Stimulated activated CD8-positive, alpha-beta memory T cell treated with anti-CD3 and anti-CD28 coated beads, Interleukin-15, amount 100 ng/mL, for 48 hours (primary cell): ENCODE results near the gene RALY.

Experiments used
- DNase-seq, 2 donors: peaks; one replicate each; pipeline ENCODE4 v3.0.0-alpha.2; 2020; ENCODE audit warnings: low read depth in 2 of 2

Gene RALY

DNA sequence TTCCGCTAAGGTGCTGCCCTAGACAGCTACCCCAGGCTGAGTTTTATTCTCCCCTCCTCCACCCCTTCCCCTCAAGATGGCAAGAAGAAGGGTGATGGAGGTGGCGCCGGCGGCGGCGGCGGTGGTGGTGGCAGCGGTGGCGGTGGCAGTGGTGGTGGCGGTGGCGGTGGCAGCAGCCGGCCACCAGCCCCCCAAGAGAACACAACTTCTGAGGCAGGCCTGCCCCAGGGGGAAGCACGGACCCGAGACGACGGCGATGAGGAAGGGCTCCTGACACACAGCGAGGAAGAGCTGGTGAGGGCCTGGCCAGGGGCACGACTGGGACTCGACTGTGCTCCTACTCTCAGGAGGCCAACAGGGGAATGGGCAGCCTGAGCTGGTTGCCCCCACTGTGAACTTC lies 83.2 kb downstream of the RALY start:
- no peak for DNase-seq

- no peak for DNase-seq
Observed at GRCh38 chr20:34078540-34078939, 84.8 kb downstream of the RALY start.

- DNase-seq: no peak
Observed at GRCh38 chr20:34079818-34080217, 86.1 kb downstream of the RALY start.

DNA sequence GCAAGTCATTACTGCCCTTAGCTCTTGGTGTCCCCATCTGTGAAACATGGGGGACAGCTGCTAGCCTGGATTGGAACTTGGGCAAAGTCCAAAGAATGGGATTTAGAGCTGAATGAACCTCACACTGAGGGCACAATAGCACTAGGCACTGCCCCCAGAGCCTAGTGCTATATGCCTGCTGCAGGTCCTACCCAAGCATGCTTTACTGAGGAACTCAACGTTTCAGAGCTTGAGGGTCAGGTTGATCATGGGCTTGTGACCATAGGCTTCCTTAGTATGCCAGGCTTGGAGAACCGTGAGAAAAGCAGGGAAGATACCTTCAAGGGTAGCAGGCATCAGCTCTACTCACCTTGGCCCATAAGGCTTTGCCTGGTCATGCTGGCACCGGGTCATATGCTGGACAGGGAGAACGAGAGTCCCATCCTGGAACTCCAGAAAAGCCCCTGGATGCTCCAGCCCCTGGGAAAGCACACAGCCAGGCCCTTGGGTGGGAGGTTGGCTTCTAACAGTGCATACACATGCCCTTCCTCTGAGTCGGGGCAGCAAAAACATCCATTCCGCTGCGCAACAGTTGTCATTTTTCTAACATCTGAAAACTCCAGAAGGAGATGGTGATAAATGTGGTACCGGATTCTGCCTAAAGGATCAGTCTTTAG lies 88.6 kb downstream of the RALY start:
- DNase-seq: no peak

DNA sequence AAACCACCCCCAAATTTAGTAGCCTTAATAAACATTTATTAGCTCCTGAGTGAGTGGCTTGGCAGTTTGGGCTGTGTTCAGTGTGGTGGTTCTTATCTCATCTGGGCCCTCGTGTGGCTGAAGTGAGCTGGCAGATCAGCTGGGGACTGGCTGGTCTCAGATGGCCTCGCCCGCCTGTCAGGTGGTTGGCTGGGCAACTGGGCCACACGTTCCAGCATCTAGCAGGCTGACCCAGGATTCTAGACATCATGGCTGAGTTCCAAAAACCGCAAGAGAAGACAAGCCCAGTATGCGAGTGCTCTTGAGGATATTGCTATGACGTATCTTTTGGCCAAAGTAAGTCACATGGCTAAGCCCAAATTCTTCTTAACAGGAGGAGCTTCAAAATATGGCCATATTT lies 89.4 kb downstream of the RALY start:
- no peak for DNase-seq

- no peak for DNase-seq
Observed at GRCh38 chr20:34083781-34084180, 90.1 kb downstream of the RALY start.

GRCh38 chr20:34084227-34084923 lies 90.7 kb downstream of the RALY start:
- no peak for DNase-seq

DNA sequence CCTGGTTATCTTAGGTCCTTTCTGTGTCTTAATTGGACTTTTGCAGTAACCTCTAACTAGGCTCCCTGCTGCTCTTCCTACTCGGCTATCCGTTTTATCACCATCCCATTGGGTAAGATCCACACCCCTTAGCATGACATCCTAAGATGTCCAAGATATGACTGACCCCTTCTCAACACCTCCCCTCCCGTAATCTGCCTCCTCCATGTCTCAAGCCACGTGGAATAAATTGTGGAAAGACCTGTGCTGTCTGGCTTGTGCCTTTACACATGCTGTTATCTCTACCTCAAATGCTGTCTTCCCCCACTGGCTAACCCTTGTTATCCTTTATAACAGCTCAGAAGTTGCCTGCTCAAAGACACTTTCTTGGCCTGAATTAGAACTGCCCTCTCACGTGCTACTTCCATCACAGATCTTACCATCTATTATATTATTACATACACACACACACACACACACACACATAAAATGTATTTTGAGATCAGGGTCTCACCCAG lies 91.9 kb downstream of the RALY start:
- no peak for DNase-seq

- no peak for DNase-seq
Observed at GRCh38 chr20:34088305-34089174, 94.8 kb downstream of the RALY start.

DNA sequence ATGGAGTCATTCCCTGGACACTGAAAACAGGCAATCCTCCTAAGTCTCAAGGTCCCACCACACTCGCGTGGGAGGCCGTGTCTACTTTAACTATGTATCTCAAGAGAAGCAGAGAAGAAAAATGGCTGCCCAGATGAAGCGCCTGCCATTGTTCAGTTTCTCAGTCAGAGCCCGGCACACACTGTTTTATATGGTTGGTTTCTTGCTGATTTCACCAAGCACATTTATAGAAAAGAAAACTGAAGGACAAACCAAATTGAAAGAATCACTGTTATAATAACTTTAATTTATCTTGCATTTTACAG lies 95.4 kb downstream of the RALY start:
- no peak for DNase-seq

GRCh38 chr20:34089655-34090345 lies 96.1 kb downstream of the RALY start:
- no peak for DNase-seq

GRCh38 chr20:34090645-34091044 lies 96.9 kb downstream of the RALY start:
- no peak for DNase-seq

GRCh38 chr20:34091637-34092200 lies 98.0 kb downstream of the RALY start:
- DNase-seq: no peak

DNA sequence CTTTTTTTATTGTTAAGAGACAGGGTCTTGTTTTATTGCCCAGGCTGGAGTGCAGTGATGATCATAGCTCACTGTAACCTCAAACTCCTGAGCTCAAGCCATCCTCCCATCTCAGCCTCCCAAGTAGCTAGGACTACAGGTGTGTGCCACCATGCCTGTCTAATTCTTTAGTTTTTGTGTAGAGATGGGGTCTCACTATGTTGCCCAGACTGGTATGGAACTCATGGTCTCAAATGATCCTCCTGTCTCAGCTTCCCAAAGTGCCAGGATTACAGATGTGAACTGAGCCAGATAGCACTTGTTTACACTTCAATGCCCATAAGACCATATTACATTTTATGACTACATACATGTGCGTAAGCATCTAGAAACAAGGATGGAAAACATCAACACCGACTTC lies 100.2 kb downstream of the RALY start:
- DNase-seq: no peak

GRCh38 chr20:34095825-34096224 lies 102.1 kb downstream of the RALY start:
- no peak for DNase-seq

GRCh38 chr20:34096699-34097444 lies 103.2 kb downstream of the RALY start:
- no peak for DNase-seq

- no peak for DNase-seq
Observed at GRCh38 chr20:34098570-34098969, 104.9 kb downstream of the RALY start.

- no peak for DNase-seq
Observed at GRCh38 chr20:34099675-34100074, 106.0 kb downstream of the RALY start.

DNA sequence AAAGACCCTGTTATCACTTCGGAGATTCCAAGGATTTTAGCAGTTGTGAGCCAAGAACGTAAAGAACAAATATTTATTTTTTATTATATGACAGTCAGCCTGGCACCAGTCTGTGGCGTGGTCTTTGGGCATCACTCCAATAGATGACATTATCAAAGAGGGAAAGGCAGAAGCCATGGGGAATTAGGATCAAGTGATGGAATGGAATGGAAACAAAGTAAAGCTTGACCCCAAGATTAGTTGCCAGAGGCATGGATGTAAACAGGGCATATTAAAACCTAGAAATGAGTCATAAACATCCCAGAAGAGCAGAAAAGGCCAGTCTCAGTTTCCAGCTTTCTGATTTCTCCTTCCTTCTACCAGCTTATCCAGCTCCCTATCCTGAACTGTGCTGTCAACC lies 106.9 kb downstream of the RALY start:
- no peak for DNase-seq

DNA sequence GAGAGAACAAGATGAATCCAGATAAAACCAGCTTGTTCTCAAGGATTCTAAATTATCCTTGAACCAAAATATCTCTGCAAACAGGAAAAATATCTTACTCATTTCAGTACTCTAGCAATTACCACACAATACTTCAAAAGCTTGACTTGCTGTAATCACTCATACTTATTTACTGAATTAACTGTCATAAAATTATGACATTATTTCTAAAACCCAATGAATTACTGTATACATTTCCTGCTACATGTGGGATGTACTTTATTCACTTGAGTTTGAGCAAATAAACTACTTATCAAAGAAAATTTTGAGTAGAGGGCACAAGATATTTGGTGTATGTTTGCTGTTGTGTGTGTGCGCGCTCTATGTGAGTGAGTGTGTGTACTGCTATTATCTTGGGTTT lies 108.6 kb downstream of the RALY start:
- no peak for DNase-seq

DNA sequence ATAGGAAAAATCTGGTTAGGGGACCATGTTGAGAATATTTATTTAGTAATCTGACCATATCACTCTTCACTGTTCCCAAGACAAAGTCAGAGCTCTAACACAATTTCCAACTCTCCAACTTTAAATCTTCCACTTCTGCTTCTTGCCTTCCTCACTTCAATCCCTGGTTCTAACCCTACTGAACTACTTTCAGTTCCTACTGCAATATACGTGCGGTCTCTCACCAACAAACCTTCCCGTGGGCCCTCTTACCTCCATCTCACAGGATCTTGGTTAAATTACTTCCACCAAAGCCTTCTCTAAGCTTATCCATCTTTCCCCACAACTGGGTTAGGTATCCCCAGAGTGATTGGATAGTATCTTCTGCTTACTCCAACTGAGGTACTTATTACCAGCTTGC lies 110.3 kb downstream of the RALY start:
- DNase-seq: no peak
